Measurements from ENCODE around the gene GNA15. TPM values are rescaled to one million over a fixed set of nuclear protein-coding genes. Genes with fewer than 3 reads are reported as not detected.

Gene GNA15
- polyA plus RNA-seq, 5 donors, result 1.7 to 3.9 (median 2.3) TPM

GRCh38 chr19:3105641-3106508, 30.0 kb upstream of the GNA15 start:
- no peak for DNase-seq

- no peak for DNase-seq
Observed at GRCh38 chr19:3106509-3107141, 29.2 kb upstream of the GNA15 start.

GRCh38 chr19:3107658-3108057, 28.2 kb upstream of the GNA15 start:
- no peak for DNase-seq

GRCh38 chr19:3108775-3109174, 27.1 kb upstream of the GNA15 start:
- DNase-seq, result no peak

- DNase-seq, result no peak
Observed at GRCh38 chr19:3109491-3109890, 26.3 kb upstream of the GNA15 start.

- no peak for DNase-seq
Observed at GRCh38 chr19:3110126-3110825, 25.6 kb upstream of the GNA15 start.

GRCh38 chr19:3111586-3112247, 24.1 kb upstream of the GNA15 start:
- DNase-seq, result no peak

- no peak for DNase-seq
Observed at GRCh38 chr19:3112375-3113099, 23.3 kb upstream of the GNA15 start.

GRCh38 chr19:3113100-3114017, 22.5 kb upstream of the GNA15 start:
- DNase-seq, result no peak

GRCh38 chr19:3114018-3114726, 21.7 kb upstream of the GNA15 start:
- no peak for DNase-seq

- DNase-seq, result no peak
Observed at GRCh38 chr19:3114811-3115210, 21.0 kb upstream of the GNA15 start.

- DNase-seq, result no peak
Observed at GRCh38 chr19:3115411-3115810, 20.4 kb upstream of the GNA15 start.

- DNase-seq, result no peak
Observed at GRCh38 chr19:3115916-3116602, 19.8 kb upstream of the GNA15 start.

- DNase-seq, result no peak
Observed at GRCh38 chr19:3116621-3117020, 19.2 kb upstream of the GNA15 start.

- no peak for DNase-seq
Observed at GRCh38 chr19:3117716-3118115, 18.1 kb upstream of the GNA15 start.

- DNase-seq, result no peak
Observed at GRCh38 chr19:3118232-3119070, 17.4 kb upstream of the GNA15 start.

- no peak for DNase-seq
Observed at GRCh38 chr19:3119071-3119595, 16.7 kb upstream of the GNA15 start.
